K562 (cell line): ENCODE data around the gene USP11. TPM values are rescaled to one million over a fixed set of nuclear protein-coding genes. Genes with fewer than 3 reads are reported as not detected.

Source experiments
- ASH1L ChIP-seq: fragments of 450-650 bp; IDR thresholded peaks from 2 replicates; pipeline ENCODE4 v1.6.1; 2018; ENCODE audit warnings: borderline replicate concordance, mild to moderate bottlenecking, low read depth; ENCODE audit not compliant: partially characterized antibody
- BHLHE40 ChIP-seq: IDR thresholded peaks from 2 replicates; pipeline ENCODE4 v1.6.1; 2011; ENCODE audit warnings: low read length, improper control_type of control experiment
- ERF ChIP-seq: fragments of 450-650 bp; formaldehyde crosslinking; IDR thresholded peaks from 2 replicates; pipeline ENCODE4 v1.4.0; 2020; ENCODE audit warnings: mild to moderate bottlenecking, mixed read lengths
- HMGXB4 ChIP-seq: sonication (generic); formaldehyde crosslinking; IDR thresholded peaks from 2 replicates; pipeline ENCODE4 v1.8.1; 2023; ENCODE audit warnings: mild to moderate bottlenecking, missing genetic modification reagents
- MXI1 ChIP-seq: IDR thresholded peaks from 2 replicates; pipeline ENCODE4 v1.6.1; 2011; ENCODE audit warnings: low read depth, mild to moderate bottlenecking, improper control_type of control experiment, low read length
- NKRF ChIP-seq: fragments of 450-650 bp; IDR thresholded peaks from 2 replicates; pipeline ENCODE4 v1.6.1; 2016; ENCODE audit warnings: borderline replicate concordance
- NRF1 ChIP-seq, 2 experiments: fragments of 450-650 bp; IDR thresholded peaks in 1 of 2; conservative IDR thresholded peaks in 1 of 2; 2 replicates each; pipeline ENCODE4 v1.6.1; 2014; ENCODE audit warnings: mild to moderate bottlenecking in 2 of 2
- PCBP2 ChIP-seq: fragments of 200-400 bp; formaldehyde crosslinking; IDR thresholded peaks from 2 replicates; pipeline ENCODE4 v1.6.1; 2018; ENCODE audit warnings: low read length, low read depth, mild to moderate bottlenecking, moderate library complexity; ENCODE audit not compliant: poor library complexity, severe bottlenecking
- POLR2B ChIP-seq: fragments of 450-650 bp; IDR thresholded peaks from 2 replicates; pipeline ENCODE4 v1.6.1; 2018; ENCODE audit warnings: low read depth; ENCODE audit not compliant: partially characterized antibody
- PRMT5 ChIP-seq: sonication (generic); formaldehyde crosslinking; IDR thresholded peaks from 2 replicates; pipeline ENCODE4 v1.5.0; 2020; ENCODE audit warnings: missing genetic modification reagents
- RBM22 ChIP-seq: fragments of 200-400 bp; formaldehyde crosslinking; IDR thresholded peaks from 2 replicates; pipeline ENCODE4 v1.6.1; 2018; ENCODE audit warnings: low read length, low read depth; ENCODE audit not compliant: poor library complexity, severe bottlenecking
- RUNX1 ChIP-seq: sonication (generic); IDR thresholded peaks from 2 replicates; pipeline ENCODE4 v1.6.1; 2016; ENCODE audit warnings: antibody characterized with exemption, low read depth
- SMARCA5 ChIP-seq: fragments of 450-650 bp; IDR thresholded peaks from 2 replicates; pipeline ENCODE4 v1.6.1; 2016
- SUPT5H ChIP-seq: fragments of 450-650 bp; IDR thresholded peaks from 2 replicates; pipeline ENCODE4 v1.6.1; 2016
- ZNF778 ChIP-seq: fragments of 450-650 bp; formaldehyde crosslinking; IDR thresholded peaks from 2 replicates; pipeline ENCODE4 v1.4.0; 2020; ENCODE audit warnings: mild to moderate bottlenecking, moderate library complexity
- polyA plus RNA-seq, 8 experiments: library from polyadenylated mRNA; depleted of rRNA in 4 of 8; stranded (reverse) in 5 of 8; unstranded in 3 of 8; fragments of >200 nt; fragmentation: Nextera tagmentation in 2 of 8; fragmentation: Illumina TruSeq in 1 of 8; extraction: Ambion mirVana in 2 of 8; extraction: Trizol in 1 of 8; gene quantifications; 2 replicates each; pipeline versions ENCODE4 v1.2.1 to v1.2.3, GENCODE V29; 2011 to 2014; ENCODE audit warnings: inconsistent platforms in 1 of 8, missing spikeins in 1 of 8
- total RNA-seq, 7 experiments: library from RNA; depleted of rRNA in 6 of 7; stranded (reverse); fragments of >200 nt in 6 of 7; fragmentation: Illumina TruSeq in 2 of 7; extraction: Trizol in 2 of 7; gene quantifications; 2 replicates each; pipeline versions ENCODE4 v1.2.1 to v1.2.3, GENCODE V29; 2011 to 2021; ENCODE audit warnings: low replicate concordance in 1 of 7
- TF ChIP-seq, protein P1 (sequence below): sonication (generic); formaldehyde crosslinking; IDR thresholded peaks from 2 replicates; pipeline ENCODE4 v1.8.0; 2022; ENCODE audit warnings: missing genetic modification reagents, mild to moderate bottlenecking, moderate library complexity, borderline replicate concordance

The USP11 gene
- total and polyA plus RNA-seq, 9 of the 15 experiments (the other 6 are each of a cell fraction or from before 2014, with no cell fraction given): 2.5 to 29.0 (median 11.7) TPM

GRCh38 chrX:47217121-47217851 lies 15.5 kb upstream of the USP11 start (continued):
- TF ChIP-seq NKRF (no peak), BHLHE40 (no peak), PCBP2 (no peak), MXI1 (0 out of 2 replicates have a peak, but pooled peaks have one; percentile 23), RBM22 (no peak), HMGXB4 (CRISPR knock-in tag) (no peak), ASH1L (no peak), ERF (CRISPR knock-in tag) (no peak), ZNF778 (CRISPR knock-in tag) (no peak), SUPT5H (0 out of 2 replicates have a peak, but pooled peaks have one; percentile 11), RUNX1 (no peak), PRMT5 (CRISPR knock-in tag) (no peak), SMARCA5 (no peak), POLR2B (peak; percentile 17), NRF1 (conservative IDR thresholded peaks at IDR 0.05 in 1 of 2, IDR thresholded peaks at IDR 0.05 in 1 of 2) (peak; percentile 91 to 92)
- TF ChIP-seq, protein P1, sequence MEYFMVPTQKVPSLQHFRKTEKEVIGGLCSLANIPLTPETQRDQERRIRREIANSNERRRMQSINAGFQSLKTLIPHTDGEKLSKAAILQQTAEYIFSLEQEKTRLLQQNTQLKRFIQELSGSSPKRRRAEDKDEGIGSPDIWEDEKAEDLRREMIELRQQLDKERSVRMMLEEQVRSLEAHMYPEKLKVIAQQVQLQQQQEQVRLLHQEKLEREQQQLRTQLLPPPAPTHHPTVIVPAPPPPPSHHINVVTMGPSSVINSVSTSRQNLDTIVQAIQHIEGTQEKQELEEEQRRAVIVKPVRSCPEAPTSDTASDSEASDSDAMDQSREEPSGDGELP: peak; percentile 6; the same call in 1 of the 2 replicates
